Transverse colon (tissue), 3 donors: ENCODE results near the gene GDPD3.

Experiments used
- CTCF ChIP-seq, 5 experiments: fragments of 200-600 bp in 3 of 5; fragments of 450-650 bp in 2 of 5; sonication (generic) in 3 of 5; IDR thresholded peaks; 1 replicate in 2 of 5; 2 replicates in 3 of 5; pipeline ENCODE4 v1.5.1; 2016 to 2017; ENCODE audit warnings: antibody characterized with exemption in 5 of 5, inconsistent platforms in 3 of 5, mild to moderate bottlenecking in 2 of 5, moderate library complexity in 1 of 5
- POLR2A ChIP-seq: fragments of 450-650 bp; IDR thresholded peaks from one replicate; pipeline ENCODE4 v1.6.1; 2016; ENCODE audit warnings: antibody characterized with exemption, mild to moderate bottlenecking, moderate library complexity

- TF ChIP-seq CTCF (IDR thresholded peaks at IDR 0.05) (no peak), POLR2A (no peak)
These were observed 14.7 kb upstream of the GDPD3 start for GRCh38 chr16:30127993-30128392.
